Measurements from ENCODE around the gene PCDHA8. TPM values are rescaled to one million over a fixed set of nuclear protein-coding genes. Genes with fewer than 3 reads are reported as not detected.

PCDHA8 gene
- total and polyA plus RNA-seq, 2 of the 13 experiments (the other 11 are each of a cell fraction or from before 2014, with no cell fraction given): 0.03 to 0.11 TPM

DNA sequence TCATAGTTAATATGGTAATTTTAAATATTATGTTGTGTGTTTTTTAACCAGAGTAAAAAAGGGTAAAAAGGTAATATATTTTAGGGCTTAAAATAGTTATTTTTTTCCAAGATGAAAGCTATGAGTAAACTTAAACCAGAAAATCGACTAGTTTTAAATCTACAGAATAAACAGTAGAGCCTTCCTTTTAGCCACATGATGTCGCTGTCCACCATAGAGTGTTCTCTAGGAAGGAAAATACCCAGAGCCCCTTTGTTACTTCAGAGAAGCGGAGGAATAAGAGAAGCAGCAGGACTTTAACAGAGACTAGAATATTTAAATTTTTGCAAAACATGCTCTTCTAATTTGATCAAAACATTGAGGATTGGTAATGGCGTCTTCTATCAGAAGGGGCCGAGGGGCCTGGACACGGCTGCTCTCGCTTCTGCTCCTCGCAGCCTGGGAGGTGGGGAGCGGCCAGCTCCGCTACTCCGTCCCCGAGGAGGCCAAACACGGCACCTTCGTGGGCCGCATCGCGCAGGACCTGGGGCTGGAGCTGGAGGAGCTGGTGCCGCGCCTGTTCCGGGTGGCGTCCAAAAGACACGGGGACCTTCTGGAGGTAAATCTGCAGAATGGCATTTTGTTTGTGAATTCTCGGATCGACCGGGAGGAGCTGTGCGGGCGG lies 46.3 kb upstream of the PCDHA8 start, which contains the start of gene PCDHA2:
Gene PCDHA2, plus strand, starts transcription at position 258 of the 664 bp plus-strand sequence.
- H3K9me3 ChIP-seq (ENCODE audit: low read length): peaks cover 31% of the 10 kb centered on the region
- H3K4me2 ChIP-seq (ENCODE audit: low read depth, low read length): no peak within 1 kb of the TSS
- no peak for FAIRE-seq
- H3K27me3 ChIP-seq (ENCODE audit: control insufficient read depth in 1 of 2, insufficient read depth in 2 of 2, low read length in 2 of 2): no peaks in the 10 kb centered on the region
- POLR2A ChIA-PET: no interaction called here
- in situ Hi-C loops (cut with HindIII; ENCODE audit: extremely low pct_ligation_motif_present, low pct_unique_long_range_greater_than_20kb) (no loop called here), intact Hi-C loops (cut with micrococcal nuclease; ENCODE audit: unreplicated experiment) (no loop called here)
- 55% methylated on average over 25 of the region's 27 CpGs for WGBS (ENCODE audit: low lambda C conversion rate)
- no peak for TF ChIP-seq ZKSCAN1 (IDR thresholded peaks at IDR 0.05; ENCODE audit: low read length)
- TF ChIP-seq HNRNPH1 (optimal IDR thresholded peaks at IDR 0.05; ENCODE audit: low read depth, low read length): no peak
- no peak for TF ChIP-seq CREM (IDR thresholded peaks at IDR 0.05)
- no peak for TF ChIP-seq CREM (CRISPR knock-in tag; IDR thresholded peaks at IDR 0.05)
- TF ChIP-seq SIX4 (CRISPR knock-in tag; IDR thresholded peaks at IDR 0.05): no peak
- no peak for TF ChIP-seq NFIB (CRISPR knock-in tag; IDR thresholded peaks at IDR 0.05; ENCODE audit: borderline replicate concordance)
- no peak for TF ChIP-seq ZNF570 (CRISPR knock-in tag; IDR thresholded peaks at IDR 0.05; ENCODE audit: borderline replicate concordance)
- TF ChIP-seq ZNF580 (CRISPR knock-in tag; IDR thresholded peaks at IDR 0.05; ENCODE audit: borderline replicate concordance, low read depth): no peak
- no peak for TF ChIP-seq ZNF3 (CRISPR knock-in tag; IDR thresholded peaks at IDR 0.05)
- TF ChIP-seq ZFP36L1 (CRISPR knock-in tag; IDR thresholded peaks at IDR 0.05): no peak
- TF ChIP-seq TEAD3 (CRISPR knock-in tag; optimal IDR thresholded peaks at IDR 0.05; ENCODE audit: borderline replicate concordance): no peak
- no peak for TF ChIP-seq EEA1 (CRISPR knock-in tag; IDR thresholded peaks at IDR 0.05; ENCODE audit: borderline replicate concordance)
- TF ChIP-seq SOX5 (CRISPR knock-in tag; IDR thresholded peaks at IDR 0.05; ENCODE audit: borderline replicate concordance): no peak
- no peak for TF ChIP-seq CBX5 (CRISPR knock-in tag; IDR thresholded peaks at IDR 0.05; ENCODE audit: borderline replicate concordance)
- no peak for TF ChIP-seq ETV6 (CRISPR knock-in tag; conservative IDR thresholded peaks at IDR 0.05)
- TF ChIP-seq, protein P1, sequence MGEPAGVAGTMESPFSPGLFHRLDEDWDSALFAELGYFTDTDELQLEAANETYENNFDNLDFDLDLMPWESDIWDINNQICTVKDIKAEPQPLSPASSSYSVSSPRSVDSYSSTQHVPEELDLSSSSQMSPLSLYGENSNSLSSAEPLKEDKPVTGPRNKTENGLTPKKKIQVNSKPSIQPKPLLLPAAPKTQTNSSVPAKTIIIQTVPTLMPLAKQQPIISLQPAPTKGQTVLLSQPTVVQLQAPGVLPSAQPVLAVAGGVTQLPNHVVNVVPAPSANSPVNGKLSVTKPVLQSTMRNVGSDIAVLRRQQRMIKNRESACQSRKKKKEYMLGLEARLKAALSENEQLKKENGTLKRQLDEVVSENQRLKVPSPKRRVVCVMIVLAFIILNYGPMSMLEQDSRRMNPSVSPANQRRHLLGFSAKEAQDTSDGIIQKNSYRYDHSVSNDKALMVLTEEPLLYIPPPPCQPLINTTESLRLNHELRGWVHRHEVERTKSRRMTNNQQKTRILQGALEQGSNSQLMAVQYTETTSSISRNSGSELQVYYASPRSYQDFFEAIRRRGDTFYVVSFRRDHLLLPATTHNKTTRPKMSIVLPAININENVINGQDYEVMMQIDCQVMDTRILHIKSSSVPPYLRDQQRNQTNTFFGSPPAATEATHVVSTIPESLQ (CRISPR knock-in tag; conservative IDR thresholded peaks at IDR 0.05): no peak
- TF ChIP-seq HDAC2 (CRISPR knock-in tag; IDR thresholded peaks at IDR 0.05): no peak
- H3K9ac ChIP-seq (ENCODE audit: insufficient read depth, low read depth, low read length): no peak within 1 kb of the TSS
- DNase-seq (ENCODE audit: low spot score): no peak
- no TSS peak for BruUV-seq (replicated peaks)
- CTCF ChIA-PET (ENCODE audit: low intra/inter-chr PET ratio, low total read pairs): no interaction called here
- no peak within 1 kb of the TSS for H3K4me3 ChIP-seq (replicated peaks in 1 of 3; ENCODE audit: insufficient read depth in 1 of 3, low read depth in 2 of 3, low read length in 3 of 3)
- no peak within 1 kb of the TSS for H2AFZ ChIP-seq (ENCODE audit: low read length)
- no peak for ATAC-seq
- H3K79me2 ChIP-seq (ENCODE audit: insufficient read depth, low read length): no peaks in the 10 kb centered on the region
- H3K4me1 ChIP-seq (ENCODE audit: insufficient read depth, low read length): no peaks in the 10 kb centered on the region
- no peaks in the 10 kb centered on the region for H4K20me1 ChIP-seq (ENCODE audit: insufficient read depth, low read length)
- no peak within 1 kb of the TSS for H3K27ac ChIP-seq (ENCODE audit: extremely low read length, insufficient read depth, low read length)
- H3K36me3 ChIP-seq (replicated peaks in 1 of 2; ENCODE audit: control insufficient read depth in 1 of 2, insufficient read depth in 2 of 2, low read length in 2 of 2): no peaks in the 10 kb centered on the region

All from HepG2 (cell line).